BJ (cell line): ENCODE measurements around the gene H6PD. TPM values are rescaled to one million over a fixed set of nuclear protein-coding genes. Genes with fewer than 3 reads are reported as not detected.

Source experiments
- CTCF ChIA-PET: fragments of 350-600 bp; formaldehyde crosslinking; extraction: SDS; loops from one replicate; lab custom pipeline; 2021; ENCODE audit warnings: antibody characterized with exemption, inconsistent platforms; lab: Yijun Ruan, JAX
- POLR2A ChIA-PET: fragments of 300-600 bp; sonication (Branson Sonifier 250); formaldehyde crosslinking; extraction: SDS; loops from one replicate; lab custom pipeline; 2021; ENCODE audit warnings: antibody characterized with exemption; lab: Charles Lee
- DNase-seq: peaks from one replicate; pipeline ENCODE4 v3.0.0-alpha.2; 2011; ENCODE audit warnings: low read depth
- H3K27me3 ChIP-seq: 2 replicates; pipeline ENCODE4 v1.6.0; 2011; ENCODE audit warnings: low read length; ENCODE audit not compliant: control insufficient read depth, insufficient read depth
- H3K36me3 ChIP-seq: 2 replicates; pipeline ENCODE4 v1.5.1; 2011; ENCODE audit warnings: low read length; ENCODE audit not compliant: control insufficient read depth, insufficient read depth
- H3K4me3 ChIP-seq: 2 replicates; pipeline ENCODE4 v1.5.1; 2011; ENCODE audit warnings: low read depth, mild to moderate bottlenecking, control low read depth, low read length
- CTCF ChIP-seq: IDR thresholded peaks from 2 replicates; pipeline ENCODE4 v1.5.1; 2011; ENCODE audit warnings: low read depth, mild to moderate bottlenecking, control low read depth, inconsistent platforms, low read length, moderate library complexity; ENCODE audit not compliant: insufficient read depth
- polyA plus RNA-seq: library from polyadenylated mRNA; depleted of rRNA; stranded (reverse); fragments of >200 nt; gene quantifications from 2 replicates; pipeline ENCODE4 v1.2.3, GENCODE V29; 2011

The H6PD gene
- polyA plus RNA-seq, 1 experiment, result 16.6 TPM

DNA sequence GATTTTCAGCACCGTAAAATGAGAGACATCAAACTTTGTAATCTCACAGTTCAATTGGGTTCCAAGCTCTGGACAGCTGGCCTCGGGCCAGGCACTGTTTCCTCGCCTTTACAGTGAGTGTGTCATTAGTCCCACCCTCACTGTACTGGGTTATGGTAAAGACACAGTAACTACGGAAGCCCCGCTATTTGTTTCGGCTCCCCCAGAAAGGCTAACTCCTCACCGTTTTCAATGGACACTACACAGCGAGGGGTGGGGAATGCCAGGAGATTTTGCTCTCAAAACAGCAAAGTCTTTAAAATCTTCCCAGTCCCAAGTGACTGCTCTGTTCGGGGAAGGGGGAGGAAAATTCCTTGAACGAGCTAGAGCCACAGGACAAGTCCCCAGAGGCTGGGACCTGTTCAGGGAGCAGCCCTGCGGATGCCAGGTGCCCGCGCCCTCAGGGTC, 57.4 kb downstream of the H6PD start:
- peak overlapping the region; percentile 60 for H3K4me3 ChIP-seq
- no peaks in the 10 kb centered on the region for H3K27me3 ChIP-seq
- TF ChIP-seq CTCF, result no peak
- ChIA-PET POLR2A (no interaction called here), CTCF (interaction anchor here (1.1 to 5.8 kb wide), 5 partner anchors 10 to 198 kb away, joined by 3 to 102 read pairs (median 9); no protein-coding TSS in a partner anchor)
- no peak for DNase-seq
- no peaks in the 10 kb centered on the region for H3K36me3 ChIP-seq

- Histone ChIP-seq H3K36me3 (no peaks in the 10 kb centered on the region), H3K27me3 (no peaks in the 10 kb centered on the region), H3K4me3 (peak within 1 kb of the TSS; percentile 60)
- ChIA-PET CTCF (interaction anchor here (1.1 to 5.8 kb wide), 5 partner anchors 11 to 198 kb away, joined by 3 to 102 read pairs (median 9); no protein-coding TSS in a partner anchor), POLR2A (no interaction called here)
- no peak for TF ChIP-seq CTCF
- DNase-seq, result no peak
Observed at GRCh38 chr1:9292361-9293240, 58.0 kb downstream of the H6PD start, which contains the start of gene SPSB1. TSS of gene SPSB1 (plus strand) at chr1:9292894. CDS start at chr1:9355892, 62,998 bp downstream.

- Histone ChIP-seq H3K4me3 (peak overlapping the region; percentile 60), H3K27me3 (no peaks in the 10 kb centered on the region), H3K36me3 (no peaks in the 10 kb centered on the region)
- ChIA-PET POLR2A (no interaction called here), CTCF (no interaction called here)
- DNase-seq, result no peak
- no peak for TF ChIP-seq CTCF
Observed at GRCh38 chr1:9293241-9293532, 58.6 kb downstream of the H6PD start.

GRCh38 chr1:9293533-9294404, 59.2 kb downstream of the H6PD start:
- ChIA-PET POLR2A (no interaction called here), CTCF (no interaction called here)
- no peak for DNase-seq
- TF ChIP-seq CTCF, result no peak
- Histone ChIP-seq H3K4me3 (peak overlapping the region; percentile 60), H3K36me3 (no peaks in the 10 kb centered on the region), H3K27me3 (no peaks in the 10 kb centered on the region)

- ChIA-PET POLR2A (no interaction called here), CTCF (interaction anchor here (0.5 to 1.7 kb wide), 3 partner anchors 9 to 279 kb away, joined by 3 to 11 read pairs (median 6); no protein-coding TSS in a partner anchor)
- DNase-seq, result no peak
- Histone ChIP-seq H3K36me3 (no peaks in the 10 kb centered on the region), H3K27me3 (no peaks in the 10 kb centered on the region), H3K4me3 (peak overlapping the region; percentile 60)
- TF ChIP-seq CTCF, result peak; percentile 4; the same call in 1 of the 2 replicates
Observed at GRCh38 chr1:9294405-9294773, 59.8 kb downstream of the H6PD start.
